GM18517 (cell line): ENCODE data around the gene SH3BP5.
A peak's percentile ranks its signal among the peaks of the same experiment; 100 is the strongest.

Experiments used
- ATAC-seq: cut with Tn5 transposase; IDR thresholded peaks from one replicate; pipeline ENCODE4 v1.9.1; 2021; ENCODE audit warnings: mild to moderate bottlenecking, moderate library complexity; ENCODE audit not compliant: unreplicated experiment

Gene SH3BP5

DNA sequence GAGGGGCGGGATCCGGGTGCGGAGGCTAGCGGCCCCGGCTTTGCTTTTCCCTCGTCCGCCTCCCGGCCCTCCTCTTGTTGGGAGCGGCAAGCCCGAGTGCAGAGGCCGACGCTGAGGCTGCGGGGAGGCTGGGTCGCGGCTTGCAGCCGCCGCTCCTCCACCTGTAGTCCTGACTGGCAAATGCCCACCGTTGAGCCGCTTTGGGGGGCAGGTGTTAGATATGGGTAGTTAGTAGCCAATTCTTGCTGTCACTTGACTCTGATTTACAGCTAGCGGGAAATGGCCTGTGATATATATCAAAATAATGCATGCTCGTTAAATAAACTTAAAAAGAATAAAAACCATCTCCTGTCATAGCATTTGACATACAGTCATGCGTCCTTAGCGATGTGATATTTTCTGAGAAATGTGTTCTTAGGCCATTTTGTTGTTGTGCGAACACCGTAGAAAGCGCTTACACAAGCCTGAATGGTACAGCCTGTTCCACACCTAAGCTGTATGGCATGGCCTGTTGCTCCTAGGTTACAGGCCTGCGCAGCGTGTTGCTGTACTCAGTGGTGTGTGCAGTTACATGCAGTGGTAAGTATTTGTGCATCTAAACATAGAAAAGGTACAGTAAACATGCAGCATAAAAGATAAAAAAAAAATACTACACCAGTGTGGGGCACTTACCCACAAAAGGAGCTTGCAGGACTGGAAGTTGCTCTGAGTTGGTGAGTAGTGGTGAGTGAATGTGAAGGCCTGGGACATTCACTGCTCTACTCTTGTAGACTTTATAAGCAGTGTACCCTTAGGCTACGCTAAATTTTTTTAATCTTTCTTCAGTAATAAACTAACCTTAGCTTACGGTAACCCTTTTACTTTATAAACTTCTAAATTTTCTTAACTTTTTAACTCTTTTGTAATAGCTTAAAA lies 125.5 kb downstream of the SH3BP5 start:
- ATAC-seq: peak; percentile 30

DNA sequence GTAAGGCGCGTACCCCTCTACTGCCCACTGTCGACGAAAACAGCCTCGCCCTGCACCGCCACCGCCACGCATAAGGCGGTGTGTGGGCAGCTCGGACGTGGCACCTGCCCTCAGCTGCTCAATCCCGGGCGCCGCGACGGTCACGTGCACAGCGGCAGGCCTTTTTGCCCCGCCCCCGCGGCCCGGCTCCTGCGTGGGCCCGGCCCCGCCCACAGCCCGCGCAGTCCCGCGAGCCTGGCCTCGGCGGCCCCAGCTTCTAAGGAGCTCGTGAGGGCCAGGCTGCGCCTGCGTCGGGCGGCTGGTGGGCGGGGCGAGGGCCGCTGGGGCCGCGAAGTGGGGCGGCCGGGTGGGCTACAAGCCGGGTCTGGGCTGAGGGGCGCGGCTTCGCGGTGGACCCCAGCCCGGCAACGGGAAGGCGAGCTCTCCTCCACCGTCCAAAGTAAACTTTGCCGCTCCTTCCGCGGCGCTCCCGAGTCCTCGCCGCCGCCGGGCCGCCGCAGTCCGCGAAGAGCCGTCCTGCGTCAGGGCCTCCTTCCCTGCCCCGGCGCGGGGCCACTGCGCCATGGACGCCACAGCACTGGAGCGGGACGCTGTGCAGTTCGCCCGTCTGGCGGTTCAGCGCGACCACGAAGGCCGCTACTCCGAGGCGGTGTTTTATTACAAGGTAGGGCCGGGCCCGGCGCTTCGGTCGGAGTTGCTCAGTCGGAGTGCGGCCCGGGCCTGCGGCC lies 126.3 kb downstream of the SH3BP5 start, which contains the start of gene CAPN7:
TSS of gene CAPN7 (plus strand) at position 313 of the 728 bp plus-strand sequence. CDS start at position 563, 250 bp downstream.
- peak; percentile 85 for ATAC-seq

DNA sequence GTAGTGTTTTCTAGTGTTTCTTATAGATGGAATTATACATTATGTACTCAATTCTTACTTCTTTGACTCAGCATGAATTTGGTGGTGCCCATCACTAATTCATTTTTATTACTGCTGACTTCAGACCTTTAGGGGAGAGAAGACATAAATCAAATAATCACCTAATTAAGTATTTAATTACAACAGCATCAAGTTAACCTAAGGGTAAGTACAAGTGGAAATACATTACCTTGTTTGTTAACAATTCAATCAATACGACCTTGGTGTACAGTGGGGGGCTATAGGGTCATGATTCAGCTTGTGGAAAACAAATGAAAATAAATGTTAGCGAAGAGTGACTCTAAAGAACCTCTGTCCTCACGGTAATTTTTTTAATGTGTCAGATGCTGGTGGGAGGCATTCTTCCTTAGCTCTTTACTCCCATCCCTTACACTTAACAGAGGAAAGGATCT lies 126.9 kb downstream of the SH3BP5 start:
- ATAC-seq: no peak
